Heart left ventricle (tissue), 16 donors: ENCODE measurements around the gene ANKUB1. TPM values are rescaled to one million over a fixed set of nuclear protein-coding genes. Genes with fewer than 3 reads are reported as not detected.

Source experiments
- ATAC-seq, 4 donors: fragments of 200-7000 bp; cut with Tn5 transposase; one replicate each; pipeline ENCODE4 v1.9.1; 2020 to 2022; ENCODE audit warnings: moderate library complexity in 4 of 4, mild to moderate bottlenecking in 3 of 4, moderate number of reproducible peaks in 1 of 4
- DNase-seq, 5 donors: peaks; one replicate each; pipeline ENCODE4 v3.0.0-alpha.2; 2020
- H3K27ac ChIP-seq, 12 donors: fragments of 200-600 bp; sonication (generic) in 4 of 12; one replicate each; pipeline versions ENCODE4 v1.5.0 to v1.8.0; 2016 to 2022; ENCODE audit warnings: mild to moderate bottlenecking in 2 of 12
- H3K27me3 ChIP-seq, 9 donors: fragments of 200-600 bp; sonication (generic) in 2 of 9; one replicate each; pipeline versions ENCODE4 v1.5.1 to v1.8.0; 2016 to 2022; ENCODE audit warnings: mild to moderate bottlenecking in 3 of 9
- H3K36me3 ChIP-seq, 9 donors: fragments of 200-600 bp; sonication (generic) in 2 of 9; one replicate each; pipeline versions ENCODE4 v1.5.0 to v1.8.0; 2018 to 2022; ENCODE audit warnings: mild to moderate bottlenecking in 2 of 9
- H3K4me1 ChIP-seq, 12 donors: fragments of 200-600 bp; sonication (generic) in 4 of 12; one replicate each; pipeline versions ENCODE4 v1.5.0 to v1.8.0; 2016 to 2022; ENCODE audit warnings: mild to moderate bottlenecking in 3 of 12
- H3K4me3 ChIP-seq, 12 donors: fragments of 200-600 bp; sonication (generic) in 4 of 12; one replicate each; pipeline versions ENCODE4 v1.5.0 to v1.8.0; 2017 to 2022; ENCODE audit warnings: mild to moderate bottlenecking in 9 of 12, moderate library complexity in 4 of 12
- H3K9me3 ChIP-seq, 12 donors: fragments of 200-600 bp; sonication (generic) in 4 of 12; one replicate each; pipeline versions ENCODE4 v1.5.0 to v1.8.0; 2016 to 2022; ENCODE audit warnings: mild to moderate bottlenecking in 1 of 12
- CTCF ChIP-seq, 12 donors: fragments of 200-600 bp; sonication (generic) in 4 of 12; IDR thresholded peaks; one replicate each; pipeline versions ENCODE4 v1.5.0 to v1.8.0; 2018 to 2022; ENCODE audit warnings: antibody characterized with exemption in 12 of 12, mild to moderate bottlenecking in 5 of 12
- POLR2A ChIP-seq, 2 donors: fragments of 450-650 bp; IDR thresholded peaks; one replicate each; pipeline ENCODE4 v1.6.1; 2017; ENCODE audit warnings: antibody characterized with exemption in 2 of 2, mild to moderate bottlenecking in 2 of 2, moderate library complexity in 2 of 2
- WGBS, 4 donors: extraction: QIAGEN DNeasy Blood & Tissue Kit in 2 of 4; methylation state at CpG; one replicate each; pipeline versions ENCODE4 v1.1.5 to v1.1.7; 2013 to 2018; 5-methylcytosine and 5-hydroxymethylcytosine counted together
- intact Hi-C, 10 donors: fragments of 100-400 bp; cut with DNase I; formaldehyde crosslinking; loops; one replicate each; pipeline versions ENCODE4 v1.11.1 to v1.14.2; 2022
- polyA plus RNA-seq, 2 donors: library from polyadenylated mRNA; stranded (reverse); fragments of 200-250 nt; gene quantifications; one replicate each; pipeline ENCODE4 v1.2.3, GENCODE V29; 2013
- total RNA-seq, 9 donors: library from RNA; depleted of rRNA in 2 of 9; stranded (reverse); fragments of >200 nt in 2 of 9; fragmentation: NEBNext Ultra II Directional in 3 of 9; extraction: Animal tissue kit (Norgen Biotek cat#: 25700) in 3 of 9; gene quantifications; one replicate each; pipeline versions ENCODE4 v1.1.0 to v1.2.4, GENCODE V29; 2016 to 2023
- donor health status: ischemic (EF 13 %, LVEDD 7.1; RV severe dilation, severe dysfunction).
- donor health status: healthy with polysubstance abuse.
- donor health status: DM: no; HTN: yes; CAD: no.
- donor health status: DM: no; HTN: no; CAD: no.
- donor health status: ischemic (EF 25% LVEDD 6.9; RV normal size, moderate dysfunction).
- donor health status: ischemic (EF 25% LVEDD 5.7; RV mildly dilated, moderate dysfunction).
- donor health status: healthy.
- donor health status: DM: yes; HTN: yes; CAD: no.
- donor health status: ischemic (EF 35%, LVEDD 5.7; RV mildly dilated, moderate dysfunction).
- donor health status: nonischemic (EF 11% LVEDD 7.7; RV severe dilation, severe dysfunction).
- donor health status: DM: yes; HTN: yes; CAD: no.
- donor health status: PGD.
- donor health status: ischemic (EF 29% LVEDD 5.4; RV normal size, mild dysfunction).
- donor health status: nonischemic (EF 23%, LVEDD 6.1; RV moderate dilation, normal function).

ANKUB1 gene
- total and polyA plus RNA-seq, 11 donors: not detected

- no peak for ATAC-seq
- Histone ChIP-seq H3K36me3 (peaks cover 0 to 76% (median 47%) of the 10 kb centered on the region in 9 donors), H3K4me3 (no peak overlapping the region), H3K4me1 (no peaks in the 10 kb centered on the region), H3K27me3 (no peaks in the 10 kb centered on the region), H3K9me3 (no peaks in the 10 kb centered on the region), H3K27ac (no peak overlapping the region)
- WGBS, 4 donors: 89 to 91% (median 90%) methylated on average over 2 of the region's 2 CpGs
- intact Hi-C loops: no loop called here
- DNase-seq: no peak
- TF ChIP-seq POLR2A (IDR thresholded peaks at IDR 0.05) (no peak), CTCF (IDR thresholded peaks at IDR 0.05) (no peak)
These were observed 53.5 kb downstream of the ANKUB1 start for GRCh38 chr3:149738876-149739275.

GRCh38 chr3:149736953-149737205 lies 55.5 kb downstream of the ANKUB1 start:
- intact Hi-C loops: no loop called here
- Histone ChIP-seq H3K27me3 (no peaks in the 10 kb centered on the region), H3K36me3 (peaks cover 0 to 56% (median 31%) of the 10 kb centered on the region in 9 donors), H3K4me3 (no peak overlapping the region), H3K9me3 (no peaks in the 10 kb centered on the region), H3K4me1 (no peaks in the 10 kb centered on the region), H3K27ac (no peak overlapping the region)
- TF ChIP-seq CTCF (IDR thresholded peaks at IDR 0.05) (no peak), POLR2A (IDR thresholded peaks at IDR 0.05) (no peak)
- DNase-seq (no peak), ATAC-seq (no peak)

- ATAC-seq (no peak), DNase-seq (no peak)
- intact Hi-C loops: no loop called here
- no peaks in the 10 kb centered on the region for H3K27me3 ChIP-seq
- H3K9me3 ChIP-seq: no peaks in the 10 kb centered on the region
- H3K4me3 ChIP-seq: no peak overlapping the region
- H3K27ac ChIP-seq: no peak overlapping the region
- H3K36me3 ChIP-seq: peaks cover 0 to 51% (median 26%) of the 10 kb centered on the region in 9 donors
- 70 to 82% (median 75%) methylated on average over 2 of the region's 2 CpGs for WGBS, 4 donors
- TF ChIP-seq CTCF (IDR thresholded peaks at IDR 0.05) (no peak), POLR2A (IDR thresholded peaks at IDR 0.05) (no peak)
- H3K4me1 ChIP-seq: no peaks in the 10 kb centered on the region
These were observed 56.0 kb downstream of the ANKUB1 start for GRCh38 chr3:149736175-149736952.

GRCh38 chr3:149732234-149732633 lies 60.1 kb downstream of the ANKUB1 start:
- Histone ChIP-seq H3K27ac (no peak overlapping the region), H3K4me3 (no peak overlapping the region), H3K27me3 (no peaks in the 10 kb centered on the region), H3K36me3 (peaks cover 0 to 10% (median 0%) of the 10 kb centered on the region in 9 donors), H3K9me3 (no peaks in the 10 kb centered on the region), H3K4me1 (no peaks in the 10 kb centered on the region)
- intact Hi-C loops: no loop called here
- no peak for DNase-seq
- WGBS, 4 donors: 90 to 95% (median 92%) methylated on average over 3 of the region's 3 CpGs
- no peak for TF ChIP-seq CTCF (IDR thresholded peaks at IDR 0.05)
- TF ChIP-seq POLR2A (IDR thresholded peaks at IDR 0.05): no peak
- no peak for ATAC-seq
